Measurements from ENCODE around the gene AGBL4. TPM values are rescaled to one million over a fixed set of nuclear protein-coding genes. Genes with fewer than 3 reads are reported as not detected.

The AGBL4 gene
- polyA plus RNA-seq, 3 donors: 0.05 TPM; not detected in 2

- intact Hi-C loops (cut with micrococcal nuclease): no loop called here
- WGBS (ENCODE audit: insufficient coverage): no CpG with 5 or more reads among the region's 1 CpG
- Mint-ChIP-seq H3K9me3 (peaks cover 0 to 7% (median 3%) of the 10 kb centered on the region in 7 donors), H3K27me3 (ENCODE audit: low read depth in 3 of 3) (peaks cover 0 to 1% (median 0%) of the 10 kb centered on the region in 3 donors), H3K36me3 (no peaks in the 10 kb centered on the region), H3K4me1 (no peaks in the 10 kb centered on the region), H3K4me3 (no peak overlapping the region), H3K27ac (no peak overlapping the region)
- H3K36me3 ChIP-seq (replicated peaks in 1 of 2; ENCODE audit: control insufficient read depth in 1 of 2, insufficient read depth in 2 of 2, low read length in 2 of 2): no peaks in the 10 kb centered on the region
- no peaks in the 10 kb centered on the region for H3K79me2 ChIP-seq (ENCODE audit: insufficient read depth, low read length)
- no peak overlapping the region for H3K9ac ChIP-seq (ENCODE audit: insufficient read depth, low read length, poor library complexity, severe bottlenecking)
- TF ChIP-seq, protein P1, sequence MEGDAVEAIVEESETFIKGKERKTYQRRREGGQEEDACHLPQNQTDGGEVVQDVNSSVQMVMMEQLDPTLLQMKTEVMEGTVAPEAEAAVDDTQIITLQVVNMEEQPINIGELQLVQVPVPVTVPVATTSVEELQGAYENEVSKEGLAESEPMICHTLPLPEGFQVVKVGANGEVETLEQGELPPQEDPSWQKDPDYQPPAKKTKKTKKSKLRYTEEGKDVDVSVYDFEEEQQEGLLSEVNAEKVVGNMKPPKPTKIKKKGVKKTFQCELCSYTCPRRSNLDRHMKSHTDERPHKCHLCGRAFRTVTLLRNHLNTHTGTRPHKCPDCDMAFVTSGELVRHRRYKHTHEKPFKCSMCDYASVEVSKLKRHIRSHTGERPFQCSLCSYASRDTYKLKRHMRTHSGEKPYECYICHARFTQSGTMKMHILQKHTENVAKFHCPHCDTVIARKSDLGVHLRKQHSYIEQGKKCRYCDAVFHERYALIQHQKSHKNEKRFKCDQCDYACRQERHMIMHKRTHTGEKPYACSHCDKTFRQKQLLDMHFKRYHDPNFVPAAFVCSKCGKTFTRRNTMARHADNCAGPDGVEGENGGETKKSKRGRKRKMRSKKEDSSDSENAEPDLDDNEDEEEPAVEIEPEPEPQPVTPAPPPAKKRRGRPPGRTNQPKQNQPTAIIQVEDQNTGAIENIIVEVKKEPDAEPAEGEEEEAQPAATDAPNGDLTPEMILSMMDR (IDR thresholded peaks at IDR 0.05): no peak
- no peak overlapping the region for H2AFZ ChIP-seq (ENCODE audit: insufficient read depth, low read depth, low read length, poor library complexity, severe bottlenecking)
- no peaks in the 10 kb centered on the region for H3K27me3 ChIP-seq (ENCODE audit: control insufficient read depth in 2 of 2, insufficient read depth in 2 of 2, low read length in 2 of 2)
- no peak overlapping the region for H3K27ac ChIP-seq (ENCODE audit: low read depth in 1 of 2, low read length in 2 of 2)
- no peak for DNase-seq
- no peak overlapping the region for H3K4me2 ChIP-seq (replicated peaks; ENCODE audit: extremely low read depth, low read length, poor library complexity, severe bottlenecking)
- H3K4me3 ChIP-seq (replicated peaks in 1 of 3; ENCODE audit: low read depth in 2 of 3, low read length in 3 of 3): no peak overlapping the region
- H4K20me1 ChIP-seq (ENCODE audit: insufficient read depth, low read length): no peaks in the 10 kb centered on the region
- H3K4me1 ChIP-seq (ENCODE audit: control insufficient read depth in 1 of 2, insufficient read depth in 2 of 2, low read length in 2 of 2): no peaks in the 10 kb centered on the region
- peaks cover 0 to 10% of the 10 kb centered on the region in 2 donors for H3K9me3 ChIP-seq (replicated peaks in 1 of 2; ENCODE audit: control insufficient read depth in 1 of 2, insufficient read depth in 1 of 2, low read length in 2 of 2)
Observed at GRCh38 chr1:49136738-49137251, 887.0 kb downstream of the AGBL4 start.

DNA sequence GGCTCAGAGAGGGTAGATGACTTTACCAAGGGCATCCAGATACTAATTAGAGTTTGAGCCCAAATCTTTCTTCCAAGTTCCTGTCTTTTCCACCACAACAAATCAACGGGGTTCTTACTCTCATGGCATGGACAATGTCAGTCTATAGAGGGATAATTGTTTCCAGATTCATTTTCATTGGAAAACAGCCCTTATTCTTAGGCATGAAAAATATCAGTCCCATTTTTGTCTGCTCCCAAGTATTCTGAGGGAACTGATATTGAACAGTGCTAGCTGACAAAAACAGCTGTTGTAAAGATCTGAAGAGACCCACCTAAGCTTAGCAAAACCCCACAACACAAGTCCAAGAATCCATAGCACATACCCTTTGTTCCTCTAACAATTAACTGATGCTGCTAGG is 898.0 kb downstream of the AGBL4 start:
- no peak overlapping the region for H3K9ac ChIP-seq (ENCODE audit: insufficient read depth, low read length, poor library complexity, severe bottlenecking)
- no peak overlapping the region for H3K27ac ChIP-seq (ENCODE audit: low read depth in 1 of 2, low read length in 2 of 2)
- no peak overlapping the region for H3K4me2 ChIP-seq (replicated peaks; ENCODE audit: extremely low read depth, low read length, poor library complexity, severe bottlenecking)
- H3K27ac Mint-ChIP-seq: no peak overlapping the region
- intact Hi-C loops (cut with micrococcal nuclease): no loop called here
- no peaks in the 10 kb centered on the region for H3K4me1 ChIP-seq (ENCODE audit: control insufficient read depth in 1 of 2, insufficient read depth in 2 of 2, low read length in 2 of 2)
- H3K27me3 ChIP-seq (ENCODE audit: control insufficient read depth in 2 of 2, insufficient read depth in 2 of 2, low read length in 2 of 2): no peaks in the 10 kb centered on the region
- H3K9me3 ChIP-seq (replicated peaks in 1 of 2; ENCODE audit: control insufficient read depth in 1 of 2, insufficient read depth in 1 of 2, low read length in 2 of 2): peaks cover 10 to 16% of the 10 kb centered on the region in 2 donors
- H3K36me3 Mint-ChIP-seq: no peaks in the 10 kb centered on the region
- no peaks in the 10 kb centered on the region for H3K27me3 Mint-ChIP-seq (ENCODE audit: low read depth in 3 of 3)
- no peak overlapping the region for H3K4me3 Mint-ChIP-seq
- no peak overlapping the region for H3K4me3 ChIP-seq (replicated peaks in 1 of 3; ENCODE audit: low read depth in 2 of 3, low read length in 3 of 3)
- H3K4me1 Mint-ChIP-seq: no peaks in the 10 kb centered on the region
- no CpG with 5 or more reads among the region's 1 CpG for WGBS (ENCODE audit: insufficient coverage)
- TF ChIP-seq, protein P1 (IDR thresholded peaks at IDR 0.05): no peak
- peaks cover 0 to 9% (median 4%) of the 10 kb centered on the region in 7 donors for H3K9me3 Mint-ChIP-seq
- H3K36me3 ChIP-seq (replicated peaks in 1 of 2; ENCODE audit: control insufficient read depth in 1 of 2, insufficient read depth in 2 of 2, low read length in 2 of 2): no peaks in the 10 kb centered on the region
- no peak for DNase-seq
- no peaks in the 10 kb centered on the region for H4K20me1 ChIP-seq (ENCODE audit: insufficient read depth, low read length)
- no peak overlapping the region for H2AFZ ChIP-seq (ENCODE audit: insufficient read depth, low read depth, low read length, poor library complexity, severe bottlenecking)
- H3K79me2 ChIP-seq (ENCODE audit: insufficient read depth, low read length): no peaks in the 10 kb centered on the region
